Neuronal stem cell (in vitro differentiated cells): Measurements from ENCODE around the gene CEP152.

Source experiments
- DNase-seq: peaks from one replicate; pipeline ENCODE4 v3.0.0-alpha.2; 2013; ENCODE audit warnings: low spot score
- H2AFZ ChIP-seq: one replicate; pipeline ENCODE4 v1.6.1; 2013; ENCODE audit warnings: mild to moderate bottlenecking, low read length, inconsistent platforms
- H2AK5ac ChIP-seq: 2 replicates; pipeline ENCODE4 v1.6.1; 2013; ENCODE audit warnings: low read depth, mild to moderate bottlenecking, inconsistent platforms, low read length, moderate library complexity, mixed read lengths
- H2BK120ac ChIP-seq: 2 replicates; pipeline ENCODE4 v1.6.1; 2013; ENCODE audit warnings: low read depth, mild to moderate bottlenecking, inconsistent platforms, low read length, moderate library complexity, mixed read lengths
- H2BK12ac ChIP-seq: one replicate; pipeline ENCODE4 v1.6.1; 2013; ENCODE audit warnings: low read length, inconsistent platforms
- H2BK15ac ChIP-seq: 2 replicates; pipeline ENCODE4 v1.6.1; 2013; ENCODE audit warnings: mild to moderate bottlenecking, low read length, inconsistent platforms, mixed read lengths
- H2BK5ac ChIP-seq: one replicate; pipeline ENCODE4 v1.6.1; 2013; ENCODE audit warnings: inconsistent platforms, mild to moderate bottlenecking, low read length, moderate library complexity
- H3K14ac ChIP-seq: one replicate; pipeline ENCODE4 v1.6.1; 2013; ENCODE audit warnings: low read length, inconsistent platforms
- H3K18ac ChIP-seq: 2 replicates; pipeline ENCODE4 v1.6.1; 2013; ENCODE audit warnings: low read length, inconsistent platforms
- H3K23ac ChIP-seq: 2 replicates; pipeline ENCODE4 v1.6.1; 2013; ENCODE audit warnings: low read depth, mild to moderate bottlenecking, mixed read lengths, low read length, inconsistent platforms; ENCODE audit not compliant: poor library complexity
- H3K27ac ChIP-seq: replicated peaks from 3 replicates; pipeline ENCODE4 v1.5.1; 2013; ENCODE audit warnings: low read length, inconsistent platforms
- H3K27me3 ChIP-seq, 3 experiments: 2 replicates each; pipeline ENCODE4 v1.6.1; 2013; ENCODE audit warnings: low read length in 3 of 3, mild to moderate bottlenecking in 2 of 3, inconsistent platforms in 1 of 3, low read depth in 1 of 3, mixed read lengths in 1 of 3, moderate library complexity in 1 of 3; ENCODE audit not compliant: control insufficient read depth in 3 of 3, insufficient read depth in 3 of 3
- H3K36me3 ChIP-seq, 2 donors: replicated peaks in 1 of 2; 2 replicates each; pipeline ENCODE4 v1.6.1; 2013; ENCODE audit warnings: low read length in 2 of 2; ENCODE audit not compliant: control insufficient read depth in 2 of 2, insufficient read depth in 2 of 2
- H3K4ac ChIP-seq: 2 replicates; pipeline ENCODE4 v1.6.1; 2013; ENCODE audit warnings: inconsistent platforms, mild to moderate bottlenecking, low read length, moderate library complexity
- H3K4me1 ChIP-seq, 2 donors: 1 replicate in 1 of 2; 2 replicates in 1 of 2; pipeline ENCODE4 v1.6.1; 2013; ENCODE audit warnings: low read length in 2 of 2, low read depth in 1 of 2; ENCODE audit not compliant: control insufficient read depth in 2 of 2, insufficient read depth in 1 of 2
- H3K4me2 ChIP-seq: one replicate; pipeline ENCODE4 v1.6.1; 2013; ENCODE audit warnings: mild to moderate bottlenecking, low read length, inconsistent platforms; ENCODE audit not compliant: insufficient read depth, poor library complexity, severe bottlenecking
- H3K4me3 ChIP-seq, 2 donors: 2 replicates each; pipeline ENCODE4 v1.5.1; 2013; ENCODE audit warnings: low read length in 2 of 2, mild to moderate bottlenecking in 2 of 2, inconsistent platforms in 1 of 2, moderate library complexity in 1 of 2
- H3K79me1 ChIP-seq: one replicate; pipeline ENCODE4 v1.6.1; 2013; ENCODE audit warnings: low read depth, mild to moderate bottlenecking, inconsistent platforms, low read length, moderate library complexity
- H3K9ac ChIP-seq: one replicate; pipeline ENCODE4 v1.6.1; 2013; ENCODE audit warnings: mild to moderate bottlenecking, low read depth, low read length, inconsistent platforms; ENCODE audit not compliant: poor library complexity
- H3K9me3 ChIP-seq, 2 donors: replicated peaks in 1 of 2; 2 replicates each; pipeline versions ENCODE3 to v1.6.1; 2013; ENCODE audit warnings: low read length in 2 of 2, mild to moderate bottlenecking in 2 of 2, inconsistent platforms in 1 of 2, low read depth in 1 of 2, mixed read lengths in 1 of 2, moderate library complexity in 1 of 2; ENCODE audit not compliant: control insufficient read depth in 2 of 2, insufficient read depth in 1 of 2
- H4K8ac ChIP-seq: one replicate; pipeline ENCODE4 v1.6.1; 2013; ENCODE audit warnings: low read depth, mild to moderate bottlenecking, inconsistent platforms, low read length, moderate library complexity
- H4K91ac ChIP-seq: one replicate; pipeline ENCODE4 v1.6.1; 2013; ENCODE audit warnings: low read length, low read depth, mild to moderate bottlenecking, inconsistent platforms; ENCODE audit not compliant: poor library complexity
- WGBS, 2 donors: extraction: QIAGEN DNeasy Blood & Tissue Kit; methylation state at CpG; one replicate each; pipeline ENCODE4 v1.1.7; 2013; ENCODE audit warnings: missing lambda C conversion rate in 2 of 2, mixed read lengths in 1 of 2; ENCODE audit not compliant: insufficient read length in 2 of 2, insufficient replicate concordance in 1 of 2; ENCODE audit errors: extremely low coverage in 2 of 2; 5-methylcytosine and 5-hydroxymethylcytosine counted together

Gene CEP152

GRCh38 chr15:48802867-48803266, 8.0 kb downstream of the CEP152 start:
- Histone ChIP-seq H3K4me2 (no peak overlapping the region), H2BK120ac (no peak overlapping the region), H4K91ac (no peak overlapping the region), H3K4me3 (no peak overlapping the region), H2BK5ac (no peak overlapping the region), H3K27ac (no peak overlapping the region), H3K18ac (no peak overlapping the region), H4K8ac (no peak overlapping the region), H3K23ac (no peak overlapping the region), H3K9ac (no peak overlapping the region), H2AFZ (no peak overlapping the region), H2BK12ac (no peak overlapping the region), H3K9me3 (no peaks in the 10 kb centered on the region), H2BK15ac (no peak overlapping the region), H3K27me3 (no peaks in the 10 kb centered on the region), H3K36me3 (peaks cover 1 to 19% of the 10 kb centered on the region in 2 donors), H3K4ac (no peak overlapping the region), H3K14ac (no peak overlapping the region), H3K79me1 (no peaks in the 10 kb centered on the region), H2AK5ac (no peak overlapping the region), H3K4me1 (peaks cover 0 to 3% of the 10 kb centered on the region in 2 donors)
- DNase-seq = no peak

- Histone ChIP-seq H2BK15ac (no peak overlapping the region), H2BK5ac (no peak overlapping the region), H3K4me2 (no peak overlapping the region), H3K4ac (no peak overlapping the region), H4K8ac (no peak overlapping the region), H3K79me1 (no peaks in the 10 kb centered on the region), H3K4me1 (peaks cover 0 to 7% of the 10 kb centered on the region in 2 donors), H3K9ac (no peak overlapping the region), H2AK5ac (no peak overlapping the region), H3K14ac (no peak overlapping the region), H3K27me3 (no peaks in the 10 kb centered on the region), H3K36me3 (peaks cover 1 to 25% of the 10 kb centered on the region in 2 donors), H3K18ac (no peak overlapping the region), H3K27ac (no peak overlapping the region), H3K9me3 (no peaks in the 10 kb centered on the region), H2BK12ac (no peak overlapping the region), H3K4me3 (no peak overlapping the region), H2AFZ (no peak overlapping the region), H3K23ac (no peak overlapping the region), H4K91ac (no peak overlapping the region), H2BK120ac (no peak overlapping the region)
- no peak for DNase-seq
- no CpG with 5 or more reads among the region's 3 CpGs for WGBS, 2 donors
These were observed 8.6 kb downstream of the CEP152 start for GRCh38 chr15:48802257-48802656.

- Histone ChIP-seq H3K18ac (no peak overlapping the region), H3K4me3 (no peak overlapping the region), H3K27me3 (no peaks in the 10 kb centered on the region), H2BK120ac (no peak overlapping the region), H3K9me3 (no peaks in the 10 kb centered on the region), H3K14ac (no peak overlapping the region), H2BK5ac (no peak overlapping the region), H2BK15ac (no peak overlapping the region), H2AK5ac (no peak overlapping the region), H3K4me1 (peaks cover 0 to 7% of the 10 kb centered on the region in 2 donors), H3K36me3 (peaks cover 1 to 38% of the 10 kb centered on the region in 2 donors), H3K23ac (no peak overlapping the region), H3K79me1 (no peaks in the 10 kb centered on the region), H2BK12ac (no peak overlapping the region), H2AFZ (no peak overlapping the region), H3K4ac (no peak overlapping the region), H4K8ac (no peak overlapping the region), H3K9ac (no peak overlapping the region), H4K91ac (no peak overlapping the region), H3K4me2 (no peak overlapping the region), H3K27ac (no peak overlapping the region)
- DNase-seq = no peak
- WGBS, 2 donors = no CpG with 5 or more reads among the region's 4 CpGs
These were observed 9.9 kb downstream of the CEP152 start for GRCh38 chr15:48800811-48801455.

- H2BK15ac ChIP-seq = no peak overlapping the region
- no peak overlapping the region for H3K4me3 ChIP-seq
- H3K9me3 ChIP-seq = no peaks in the 10 kb centered on the region
- peaks cover 1 to 42% of the 10 kb centered on the region in 2 donors for H3K36me3 ChIP-seq
- H3K27ac ChIP-seq = no peak overlapping the region
- no CpG with 5 or more reads among the region's 1 CpG for WGBS, 2 donors
- no peak overlapping the region for H3K18ac ChIP-seq
- peaks cover 0 to 7% of the 10 kb centered on the region in 2 donors for H3K4me1 ChIP-seq
- no peak overlapping the region for H2BK12ac ChIP-seq
- H3K14ac ChIP-seq = no peak overlapping the region
- H3K79me1 ChIP-seq = no peaks in the 10 kb centered on the region
- H2AK5ac ChIP-seq = no peak overlapping the region
- no peak overlapping the region for H3K4me2 ChIP-seq
- no peak overlapping the region for H2BK120ac ChIP-seq
- H4K91ac ChIP-seq = no peak overlapping the region
- H4K8ac ChIP-seq = no peak overlapping the region
- no peaks in the 10 kb centered on the region for H3K27me3 ChIP-seq
- H2BK5ac ChIP-seq = no peak overlapping the region
- no peak overlapping the region for H2AFZ ChIP-seq
- no peak overlapping the region for H3K9ac ChIP-seq
- no peak for DNase-seq
- no peak overlapping the region for H3K4ac ChIP-seq
- no peak overlapping the region for H3K23ac ChIP-seq
These were observed 10.6 kb downstream of the CEP152 start for GRCh38 chr15:48800245-48800644.
